WERI-Rb-1 (cell line): ENCODE results near the gene C6orf120.

ENCODE experiments used
- DNase-seq: peaks from one replicate; pipeline ENCODE4 v3.0.0-alpha.2; 2020
- H3K27ac ChIP-seq: fragments of 250-450 bp; sonication (Bioruptor Pico); 2 replicates; pipeline ENCODE4 v1.5.1; 2020; ENCODE audit warnings: mild to moderate bottlenecking, moderate library complexity
- H3K27me3 ChIP-seq: fragments of 250-450 bp; sonication (Bioruptor Pico); 2 replicates; pipeline ENCODE4 v1.5.1; 2021; ENCODE audit warnings: mild to moderate bottlenecking, low read depth, moderate library complexity; ENCODE audit not compliant: insufficient read depth, severe bottlenecking
- H3K36me3 ChIP-seq: fragments of 250-450 bp; sonication (Bioruptor Pico); 2 replicates; pipeline ENCODE4 v1.5.1; 2020; ENCODE audit warnings: mild to moderate bottlenecking, moderate library complexity
- H3K4me3 ChIP-seq: 2 replicates; pipeline ENCODE4 v1.5.1; 2011; ENCODE audit warnings: low read depth, mild to moderate bottlenecking, control low read depth, low read length
- H3K9me3 ChIP-seq: fragments of 250-450 bp; sonication (Bioruptor Pico); 2 replicates; pipeline ENCODE4 v1.5.1; 2021; ENCODE audit warnings: mild to moderate bottlenecking, moderate library complexity; ENCODE audit not compliant: severe bottlenecking
- CTCF ChIP-seq: IDR thresholded peaks from 2 replicates; pipeline ENCODE4 v1.5.1; 2011; ENCODE audit warnings: low read depth, mild to moderate bottlenecking, control low read depth, inconsistent platforms, low read length

Gene C6orf120

GRCh38 chr6:169701954-169702839, at the start of gene C6orf120, which contains the start of gene WDR27:
C6orf120 (plus strand) TSS chr6:169702126; CDS start chr6:169702460, 334 bp downstream.
WDR27 (minus strand) TSS chr6:169702029; CDS start chr6:169689005, 13,024 bp downstream.
- peak; percentile 97 for DNase-seq
- Histone ChIP-seq H3K27ac (peak within 1 kb of the TSS; percentile 92), H3K9me3 (no peaks in the 10 kb centered on the region), H3K36me3 (peaks cover 47% of the 10 kb centered on the region), H3K4me3 (peak within 1 kb of the TSS; percentile 99), H3K27me3 (no peaks in the 10 kb centered on the region)
- TF ChIP-seq CTCF: no peak

- TF ChIP-seq CTCF: no peak
- no peak for DNase-seq
- H3K36me3 ChIP-seq: no peaks in the 10 kb centered on the region; the same call in none of the 2 replicates
- no peaks in the 10 kb centered on the region for H3K27me3 ChIP-seq
- H3K9me3 ChIP-seq: no peaks in the 10 kb centered on the region
- H3K4me3 ChIP-seq: no peak overlapping the region
- no peak overlapping the region for H3K27ac ChIP-seq
Measured at GRCh38 chr6:169652896-169653295, 49.0 kb upstream of the C6orf120 start.

GRCh38 chr6:169653691-169654090, 48.2 kb upstream of the C6orf120 start:
- Histone ChIP-seq H3K9me3 (no peaks in the 10 kb centered on the region), H3K27ac (no peak overlapping the region), H3K4me3 (no peak overlapping the region), H3K36me3 (no peaks in the 10 kb centered on the region; the same call in none of the 2 replicates), H3K27me3 (no peaks in the 10 kb centered on the region)
- no peak for TF ChIP-seq CTCF
- DNase-seq: no peak

- peak overlapping the region; percentile 36 for H3K27ac ChIP-seq
- DNase-seq: peak; percentile 68
Measured at GRCh38 chr6:169654598-169655391, 47.1 kb upstream of the C6orf120 start.

More at GRCh38 chr6:169654598-169655391, 47.1 kb upstream of the C6orf120 start:
- Histone ChIP-seq H3K36me3 (no peaks in the 10 kb centered on the region; the same call in none of the 2 replicates), H3K4me3 (peak overlapping the region; percentile 51), H3K9me3 (no peaks in the 10 kb centered on the region), H3K27me3 (no peaks in the 10 kb centered on the region)
- TF ChIP-seq CTCF: peak; percentile 52
